Left ventricle myocardium inferior (tissue), 1 donor: ENCODE data around the gene ANO3. TPM values are rescaled to one million over a fixed set of nuclear protein-coding genes. Genes with fewer than 3 reads are reported as not detected.

Experiments
- DNase-seq: peaks from one replicate; pipeline ENCODE4 v3.0.0-alpha.2; 2020
- H3K27ac ChIP-seq: fragments of 200-600 bp; replicated peaks from 2 replicates; pipeline ENCODE4 v1.8.0; 2021
- H3K27me3 ChIP-seq: fragments of 200-600 bp; 2 replicates; pipeline ENCODE4 v1.8.0; 2021; ENCODE audit warnings: low read depth
- H3K36me3 ChIP-seq: fragments of 200-600 bp; 2 replicates; pipeline ENCODE4 v1.8.0; 2021
- H3K4me1 ChIP-seq: fragments of 200-600 bp; 2 replicates; pipeline ENCODE4 v1.8.0; 2021
- H3K4me3 ChIP-seq: fragments of 200-600 bp; 2 replicates; pipeline ENCODE4 v1.8.0; 2021; ENCODE audit warnings: mild to moderate bottlenecking, moderate library complexity
- H3K9me3 ChIP-seq: fragments of 200-600 bp; replicated peaks from 2 replicates; pipeline ENCODE4 v1.8.0; 2021
- CTCF ChIP-seq: fragments of 200-600 bp; IDR thresholded peaks from 2 replicates; pipeline ENCODE4 v1.8.0; 2021; ENCODE audit warnings: antibody characterized with exemption, mild to moderate bottlenecking, borderline replicate concordance
- intact Hi-C: fragments of 100-400 bp; cut with micrococcal nuclease; formaldehyde crosslinking; loops from one replicate; pipeline ENCODE4 v1.11.0; 2022
- long read RNA-seq: library from polyadenylated mRNA; unstranded; transcript quantifications from one replicate; pipeline ENCODE4 v2.0.0, GENCODE V29; 2021
- total RNA-seq: library from RNA; stranded (reverse); fragmentation: NEBNext Ultra II Directional; extraction: Animal tissue kit (Norgen Biotek cat#: 25700); gene quantifications from one replicate; pipeline ENCODE4 v1.2.1, GENCODE V29; 2021
- donor health status: DM: no; HTN: yes; CAD: no; lungs with severe emphysema.

ANO3 gene
- total RNA-seq: not detected
- long read RNA-seq, partial matches to known transcripts: 0 of 1 reads
- long read RNA-seq, other reads (novel, unspliced or antisense): 1 of 1 reads

- H3K4me3 ChIP-seq: peak within 1 kb of the TSS; percentile 45
- H3K27ac ChIP-seq: no peak within 1 kb of the TSS
- H3K4me1 ChIP-seq: no peaks in the 10 kb centered on the region
- H3K9me3 ChIP-seq: no peaks in the 10 kb centered on the region
- TF ChIP-seq CTCF: peak; percentile 38
- peak; percentile 25 for DNase-seq
- intact Hi-C loops: no loop called here
- no peaks in the 10 kb centered on the region for H3K36me3 ChIP-seq
- peaks cover 74% of the 10 kb centered on the region for H3K27me3 ChIP-seq
Measured at GRCh38 chr11:26331911-26332571, at the start of gene ANO3. Gene ANO3, plus strand, starts transcription at chr11:26332130. Its CDS starts 146 bp downstream, at chr11:26332276.

GRCh38 chr11:26283852-26284408 is 48.0 kb upstream of the ANO3 start:
- no peak for DNase-seq
- H3K9me3 ChIP-seq: no peaks in the 10 kb centered on the region
- no peak for TF ChIP-seq CTCF
- H3K4me1 ChIP-seq: no peaks in the 10 kb centered on the region
- intact Hi-C loops: no loop called here
- H3K27me3 ChIP-seq: peaks cover 22% of the 10 kb centered on the region
- H3K36me3 ChIP-seq: no peaks in the 10 kb centered on the region
- H3K27ac ChIP-seq: no peak overlapping the region
- H3K4me3 ChIP-seq: peak overlapping the region; percentile 62

GRCh38 chr11:26285608-26286007 is 46.3 kb upstream of the ANO3 start:
- no peak overlapping the region for H3K27ac ChIP-seq
- DNase-seq: no peak
- H3K9me3 ChIP-seq: no peaks in the 10 kb centered on the region
- peaks cover 13% of the 10 kb centered on the region for H3K27me3 ChIP-seq
- H3K4me3 ChIP-seq: no peak overlapping the region
- no peaks in the 10 kb centered on the region for H3K36me3 ChIP-seq
- intact Hi-C loops: no loop called here
- TF ChIP-seq CTCF: no peak
- H3K4me1 ChIP-seq: no peaks in the 10 kb centered on the region

GRCh38 chr11:26286472-26287066 is 45.4 kb upstream of the ANO3 start:
- peak; percentile 26 for TF ChIP-seq CTCF
- Histone ChIP-seq H3K4me3 (no peak overlapping the region), H3K9me3 (peaks cover 4% of the 10 kb centered on the region), H3K36me3 (no peaks in the 10 kb centered on the region), H3K27ac (no peak overlapping the region), H3K27me3 (peaks cover 9% of the 10 kb centered on the region), H3K4me1 (no peaks in the 10 kb centered on the region)
- intact Hi-C loops: no loop called here
- DNase-seq: no peak

- intact Hi-C loops: no loop called here
- no peak for DNase-seq
- no peak for TF ChIP-seq CTCF
Measured at GRCh38 chr11:26287067-26287518, 44.8 kb upstream of the ANO3 start.

More at GRCh38 chr11:26287067-26287518, 44.8 kb upstream of the ANO3 start:
- peaks cover 9% of the 10 kb centered on the region for H3K27me3 ChIP-seq
- no peak overlapping the region for H3K4me3 ChIP-seq
- no peaks in the 10 kb centered on the region for H3K4me1 ChIP-seq
- peaks cover 4% of the 10 kb centered on the region for H3K9me3 ChIP-seq
- H3K27ac ChIP-seq: no peak overlapping the region
- H3K36me3 ChIP-seq: no peaks in the 10 kb centered on the region
